ENCODE results near the gene CREG2. TPM values are rescaled to one million over a fixed set of nuclear protein-coding genes. Genes with fewer than 3 reads are reported as not detected.

The CREG2 gene
- total RNA-seq, 1 experiment from 2014 or later: 0.21 TPM

- Histone ChIP-seq H3K9me3 (ENCODE audit: control insufficient read depth, insufficient read depth, low read depth, low read length) (no peaks in the 10 kb centered on the region), H3K36me3 (ENCODE audit: control insufficient read depth, insufficient read depth, low read length) (no peaks in the 10 kb centered on the region), H3K27me3 (ENCODE audit: control insufficient read depth, insufficient read depth, low read length) (no peaks in the 10 kb centered on the region; the same call in none of the 2 replicates), H3K4me1 (ENCODE audit: control insufficient read depth, insufficient read depth, low read length) (no peaks in the 10 kb centered on the region), H3K27ac (ENCODE audit: low read length) (no peak overlapping the region), H3K4me3 (ENCODE audit: low read depth in 2 of 2, low read length in 2 of 2) (no peak overlapping the region)
- intact Hi-C loops (cut with micrococcal nuclease; ENCODE audit: unreplicated experiment) (no loop called here), in situ Hi-C loops (cut with HindIII; ENCODE audit: low pct_unique_long_range_greater_than_20kb, low sequenced_read_pairs) (no loop called here)
- BruUV-seq (replicated peaks): no TSS peak
- CTCF ChIA-PET: no interaction called here
- TF ChIP-seq POLR2AphosphoS5 (IDR thresholded peaks at IDR 0.05; ENCODE audit: low read depth, low read length) (no peak), SIN3A (IDR thresholded peaks at IDR 0.05; ENCODE audit: borderline replicate concordance, insufficient read depth, low read depth, low read length) (no peak), CTCF (IDR thresholded peaks at IDR 0.05) (no peak), REST (IDR thresholded peaks at IDR 0.05; ENCODE audit: insufficient read depth in 1 of 2, low read depth in 2 of 2, low read length in 1 of 2) (no peak)
- POLR2A ChIA-PET: no interaction called here
- no peak for ATAC-seq
- no peak for DNase-seq (ENCODE audit: low read depth, low spot score)
Measured at GRCh38 chr2:101431486-101431885, 44.2 kb upstream of the CREG2 start.

GRCh38 chr2:101430156-101430555, 42.9 kb upstream of the CREG2 start:
- H3K4me3 ChIP-seq (ENCODE audit: low read depth in 2 of 2, low read length in 2 of 2): no peak overlapping the region
- no peaks in the 10 kb centered on the region for H3K9me3 ChIP-seq (ENCODE audit: control insufficient read depth, insufficient read depth, low read depth, low read length)
- intact Hi-C loops (cut with micrococcal nuclease; ENCODE audit: unreplicated experiment) (no loop called here), in situ Hi-C loops (cut with HindIII; ENCODE audit: low pct_unique_long_range_greater_than_20kb, low sequenced_read_pairs) (no loop called here)
- H3K27ac ChIP-seq (ENCODE audit: low read length): no peak overlapping the region
- no peaks in the 10 kb centered on the region for H3K4me1 ChIP-seq (ENCODE audit: control insufficient read depth, insufficient read depth, low read length)
- no TSS peak for BruUV-seq (replicated peaks)
- TF ChIP-seq POLR2AphosphoS5 (IDR thresholded peaks at IDR 0.05; ENCODE audit: low read depth, low read length) (no peak), CTCF (IDR thresholded peaks at IDR 0.05) (no peak), REST (IDR thresholded peaks at IDR 0.05; ENCODE audit: insufficient read depth in 1 of 2, low read depth in 2 of 2, low read length in 1 of 2) (no peak), TCF7L2 (IDR thresholded peaks at IDR 0.05; ENCODE audit: low read depth, low read length) (no peak), SIN3A (IDR thresholded peaks at IDR 0.05; ENCODE audit: borderline replicate concordance, insufficient read depth, low read depth, low read length) (no peak)
- ATAC-seq (no peak), DNase-seq (ENCODE audit: low read depth, low spot score) (no peak)
- H3K36me3 ChIP-seq (ENCODE audit: control insufficient read depth, insufficient read depth, low read length): no peaks in the 10 kb centered on the region
- POLR2A ChIA-PET: no interaction called here
- no peaks in the 10 kb centered on the region; the same call in 1 of the 2 replicates for H3K27me3 ChIP-seq (ENCODE audit: control insufficient read depth, insufficient read depth, low read length)
- CTCF ChIA-PET: no interaction called here
